H1 (cell line): Measurements from ENCODE around the gene BNC1. TPM values are rescaled to one million over a fixed set of nuclear protein-coding genes. Genes with fewer than 3 reads are reported as not detected.

Experiments
- CTCF ChIA-PET: fragments of 300-600 bp; sonication (Branson Sonifier 250); formaldehyde crosslinking; loops from one replicate; lab custom pipeline; 2021; ENCODE audit not compliant: partially characterized antibody; lab: Charles Lee
- POLR2A ChIA-PET: fragments of 300-600 bp; sonication (Branson Sonifier 250); formaldehyde crosslinking; loops from one replicate; lab custom pipeline; 2021; ENCODE audit warnings: inconsistent platforms; ENCODE audit not compliant: partially characterized antibody; lab: Charles Lee
- DNase-seq, 2 experiments: peaks; one replicate each; pipeline versions ENCODE4 v3.0.0 to v3.0.0-alpha.2; 2010 to 2022; ENCODE audit warnings: low spot score in 2 of 2, low read depth in 1 of 2, mixed read lengths in 1 of 2
- FAIRE-seq: peaks from 2 replicates; lab custom pipeline; 2011; peaks lifted over from hg19 to GRCh38; lab: Jason Lieb, UNC
- H2AFZ ChIP-seq: 2 replicates; pipeline ENCODE4 v1.8.1; 2012; ENCODE audit warnings: low read length, inconsistent platforms
- H2AK5ac ChIP-seq: 2 replicates; pipeline ENCODE4 v1.6.1; 2013; ENCODE audit warnings: low read depth, low read length
- H2BK120ac ChIP-seq: replicated peaks from 2 replicates; pipeline ENCODE3; 2013; ENCODE audit warnings: low read depth, low read length, inconsistent platforms
- H2BK12ac ChIP-seq: 2 replicates; pipeline ENCODE4 v1.6.1; 2013; ENCODE audit warnings: low read depth, low read length
- H2BK15ac ChIP-seq: 2 replicates; pipeline ENCODE4 v1.6.1; 2013; ENCODE audit warnings: low read length
- H2BK20ac ChIP-seq: 2 replicates; pipeline ENCODE4 v1.6.1; 2013; ENCODE audit warnings: low read length
- H2BK5ac ChIP-seq: 2 replicates; pipeline ENCODE4 v1.6.1; 2013; ENCODE audit warnings: low read depth, low read length
- H3K14ac ChIP-seq: 2 replicates; pipeline ENCODE4 v1.6.1; 2013; ENCODE audit warnings: inconsistent platforms; ENCODE audit not compliant: insufficient read length
- H3K18ac ChIP-seq: 2 replicates; pipeline ENCODE4 v1.6.1; 2013; ENCODE audit warnings: low read length; ENCODE audit errors: extremely low read depth
- H3K23ac ChIP-seq: 2 replicates; pipeline ENCODE4 v1.6.1; 2013; ENCODE audit warnings: inconsistent platforms; ENCODE audit not compliant: insufficient read length
- H3K23me2 ChIP-seq: 2 replicates; pipeline ENCODE4 v1.6.1; 2013; ENCODE audit warnings: low read depth, low read length
- H3K27ac ChIP-seq: 2 replicates; pipeline ENCODE4 v1.6.1; 2011; ENCODE audit warnings: low read depth, low read length, inconsistent platforms
- H3K27me3 ChIP-seq, 4 experiments: replicated peaks in 1 of 4; 1 replicate in 1 of 4; 2 replicates in 3 of 4; pipeline versions ENCODE4 v1.6.1 to v1.8.1; 2011 to 2013; ENCODE audit warnings: low read length in 3 of 4, mild to moderate bottlenecking in 3 of 4, inconsistent platforms in 2 of 4, mixed read lengths in 2 of 4, moderate library complexity in 1 of 4; ENCODE audit not compliant: control insufficient read depth in 3 of 4, insufficient read depth in 3 of 4; ENCODE audit errors: extremely low read depth in 1 of 4
- H3K36me3 ChIP-seq, 4 experiments: 2 replicates each; pipeline versions ENCODE4 v1.6.1 to v1.8.1; 2011 to 2013; ENCODE audit warnings: mild to moderate bottlenecking in 4 of 4, low read length in 3 of 4, moderate library complexity in 2 of 4, control low read depth in 1 of 4, inconsistent platforms in 1 of 4; ENCODE audit not compliant: insufficient read depth in 4 of 4, control insufficient read depth in 2 of 4
- H3K4ac ChIP-seq: replicated peaks from 2 replicates; pipeline ENCODE3; 2013; ENCODE audit warnings: low read length, low read depth, mixed read lengths, inconsistent platforms; ENCODE audit not compliant: insufficient read length
- H3K4me1 ChIP-seq, 4 experiments: replicated peaks in 1 of 4; 1 replicate in 1 of 4; 2 replicates in 3 of 4; pipeline versions ENCODE4 v1.6.1 to v1.8.1; 2011 to 2013; ENCODE audit warnings: low read length in 3 of 4, inconsistent platforms in 2 of 4, mixed read lengths in 1 of 4; ENCODE audit not compliant: insufficient read depth in 4 of 4, control insufficient read depth in 3 of 4
- H3K4me2 ChIP-seq, 2 experiments: 2 replicates each; pipeline versions ENCODE4 v1.6.1 to v1.8.1; 2011 to 2013; ENCODE audit warnings: low read depth in 2 of 2, low read length in 2 of 2, control low read depth in 1 of 2, inconsistent platforms in 1 of 2, mild to moderate bottlenecking in 1 of 2; ENCODE audit not compliant: insufficient read depth in 1 of 2
- H3K4me3 ChIP-seq, 4 experiments: fragments of 200-600, 300-600 bp in 1 of 4; sonication (generic), shearing (Covaris generic), sonication (Bioruptor Twin) in 1 of 4; 2 replicates each; pipeline versions ENCODE4 v1.5.1 to v1.8.1; 2011 to 2016; ENCODE audit warnings: low read length in 4 of 4, low read depth in 3 of 4, control low read depth in 2 of 4, inconsistent platforms in 2 of 4, mild to moderate bottlenecking in 2 of 4, mixed read lengths in 1 of 4, moderate library complexity in 1 of 4; ENCODE audit not compliant: insufficient read depth in 2 of 4; ENCODE audit errors: extremely low read depth in 1 of 4
- H3K56ac ChIP-seq: replicated peaks from 2 replicates; pipeline ENCODE3; 2013; ENCODE audit warnings: low read depth, mild to moderate bottlenecking, mixed read lengths, low read length, inconsistent platforms; ENCODE audit not compliant: insufficient read length
- H3K79me1 ChIP-seq: 2 replicates; pipeline ENCODE4 v1.6.1; 2013; ENCODE audit warnings: low read depth, low read length, control low read depth
- H3K79me2 ChIP-seq, 2 experiments: 2 replicates each; pipeline versions ENCODE4 v1.6.1 to v1.8.1; 2012 to 2013; ENCODE audit warnings: low read length in 2 of 2, mild to moderate bottlenecking in 2 of 2, inconsistent platforms in 1 of 2; ENCODE audit not compliant: insufficient read depth in 2 of 2, control insufficient read depth in 1 of 2
- H3K9ac ChIP-seq, 4 experiments: replicated peaks in 1 of 4; 1 replicate in 1 of 4; 2 replicates in 3 of 4; pipeline versions ENCODE4 v1.6.1 to v1.8.1; 2011 to 2013; ENCODE audit warnings: low read depth in 3 of 4, low read length in 3 of 4, control low read depth in 2 of 4, mild to moderate bottlenecking in 2 of 4, moderate library complexity in 2 of 4, inconsistent platforms in 1 of 4; ENCODE audit errors: extremely low read depth in 1 of 4
- H3K9me3 ChIP-seq, 2 experiments: 2 replicates each; pipeline versions ENCODE4 v1.6.1 to v1.8.1; 2012 to 2013; ENCODE audit warnings: mild to moderate bottlenecking in 2 of 2, moderate library complexity in 2 of 2, control low read depth in 1 of 2, inconsistent platforms in 1 of 2, low read depth in 1 of 2, low read length in 1 of 2, mixed read lengths in 1 of 2; ENCODE audit not compliant: insufficient read depth in 2 of 2
- H4K20me1 ChIP-seq, 2 experiments: replicated peaks in 1 of 2; 2 replicates each; pipeline versions ENCODE3 to v1.8.1; 2011 to 2013; ENCODE audit warnings: inconsistent platforms in 2 of 2, low read length in 2 of 2, mild to moderate bottlenecking in 1 of 2; ENCODE audit not compliant: insufficient read depth in 2 of 2, control insufficient read depth in 1 of 2
- H4K5ac ChIP-seq: 2 replicates; pipeline ENCODE4 v1.6.1; 2013; ENCODE audit warnings: low read length, low read depth, mixed read lengths, inconsistent platforms; ENCODE audit not compliant: insufficient read length
- H4K8ac ChIP-seq: 2 replicates; pipeline ENCODE4 v1.8.0; 2013; ENCODE audit warnings: mild to moderate bottlenecking, moderate library complexity, low read length, inconsistent platforms; ENCODE audit not compliant: insufficient read depth; ENCODE audit errors: extremely low read depth
- H4K91ac ChIP-seq: replicated peaks from 2 replicates; pipeline ENCODE3; 2013; ENCODE audit warnings: low read length, mixed read lengths, inconsistent platforms; ENCODE audit not compliant: insufficient read length
- ASH2L ChIP-seq: fragments of 200-600, 300-600 bp; sonication (generic); IDR thresholded peaks from one replicate; pipeline ENCODE4 v1.7.1; 2017; ENCODE audit warnings: low read length
- RNF2 ChIP-seq: fragments of 200-900, 300-1000 bp; sonication (generic); IDR thresholded peaks from 2 replicates; pipeline ENCODE4 v1.7.1; 2016; ENCODE audit warnings: borderline replicate concordance, low read depth, mild to moderate bottlenecking, antibody characterized with exemption, low read length; ENCODE audit not compliant: poor library complexity, severe bottlenecking; ENCODE audit errors: missing control alignments
- SIN3A ChIP-seq, 2 experiments: IDR thresholded peaks in 1 of 2; conservative IDR thresholded peaks in 1 of 2; 2 replicates each; pipeline ENCODE4 v1.6.1; 2011 to 2012; ENCODE audit warnings: low read length in 2 of 2, improper control_type of control experiment in 1 of 2, low read depth in 1 of 2, mild to moderate bottlenecking in 1 of 2
- WGBS, 2 experiments: shearing (Covaris generic) in 1 of 2; methylation state at CpG; one replicate each; pipeline versions ENCODE4 v1.1.6 to v1.1.7; 2013 to 2015; ENCODE audit warnings: low lambda C conversion rate in 2 of 2, mixed read lengths in 2 of 2, inconsistent platforms in 1 of 2, low coverage in 1 of 2, missing lambda C conversion rate in 1 of 2; ENCODE audit not compliant: insufficient replicate concordance in 2 of 2, insufficient coverage in 1 of 2, insufficient read length in 1 of 2; ENCODE audit errors: extremely low coverage in 1 of 2, missing lambda C conversion rate in 1 of 2; 5-methylcytosine and 5-hydroxymethylcytosine counted together
- polyA plus RNA-seq, 7 experiments: library from polyadenylated mRNA; depleted of rRNA in 3 of 7; stranded (reverse) in 5 of 7; unstranded in 2 of 7; fragments of >200 nt in 5 of 7; fragments of 200-250 nt in 2 of 7; gene quantifications; 1 replicate in 5 of 7; 2 replicates in 1 of 7; 4 replicates in 1 of 7; pipeline versions ENCODE4 v1.2.1 to v1.2.3, GENCODE V29; 2011 to 2013; ENCODE audit warnings: missing spikeins in 2 of 7, mixed read lengths in 2 of 7
- total RNA-seq: library from RNA; stranded (reverse); fragmentation: NEBNext Ultra II Directional; extraction: Animal tissue kit (Norgen Biotek cat#: 25700); gene quantifications from 2 replicates; pipeline ENCODE4 v1.2.1, GENCODE V29; 2021

BNC1 gene
- total and polyA plus RNA-seq, 2 of the 8 experiments (the other 6 are each of a cell fraction or from before 2014, with no cell fraction given) = 0.99 to 2.1 TPM

DNA sequence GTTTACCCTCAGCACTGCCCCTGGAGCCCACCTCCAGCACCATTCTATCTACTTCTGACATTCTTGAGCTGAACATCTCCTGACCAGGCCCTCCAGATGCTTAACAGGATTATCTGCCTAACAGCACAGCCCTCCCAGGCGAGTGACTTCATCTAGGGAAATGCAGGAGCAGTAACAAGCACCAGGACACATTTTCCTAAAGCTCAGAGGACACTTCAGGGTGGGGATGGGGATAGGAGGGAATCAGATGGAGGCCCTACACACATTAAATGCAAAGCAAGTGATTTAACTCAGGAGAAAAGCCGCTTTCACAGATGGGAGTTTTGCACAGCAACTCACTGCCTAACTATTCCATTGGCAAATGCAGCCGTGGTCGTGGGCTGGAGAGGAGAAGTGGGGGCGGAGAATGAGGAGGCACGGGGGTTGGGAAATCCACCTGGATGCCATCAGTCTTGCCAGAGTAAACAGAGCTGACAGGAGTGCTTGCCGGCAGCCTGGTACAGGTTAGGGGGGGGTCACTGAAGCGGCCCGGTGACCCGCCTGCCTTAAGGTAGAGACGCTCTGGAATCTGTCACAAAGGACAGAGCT, 21.3 kb upstream of the BNC1 start:
- no peak overlapping the region for H2BK15ac ChIP-seq
- H2BK5ac ChIP-seq = no peak overlapping the region
- H3K9me3 ChIP-seq = no peaks in the 10 kb centered on the region
- H3K27ac ChIP-seq = no peak overlapping the region
- no peaks in the 10 kb centered on the region for H4K20me1 ChIP-seq
- ChIA-PET CTCF (interaction anchor here (0.5 to 2.2 kb wide), 7 partner anchors 9 to 135 kb away, joined by 3 to 10 read pairs (median 4); no protein-coding TSS in a partner anchor), POLR2A (interaction anchor here (0.8 kb wide), 1 partner anchor 16 kb away, joined by 3 read pairs; no protein-coding TSS in a partner anchor)
- H3K9ac ChIP-seq = no peak overlapping the region
- H2BK12ac ChIP-seq = peak overlapping the region; percentile 85; the same call in 1 of the 2 replicates
- no peak overlapping the region for H4K8ac ChIP-seq
- H3K79me1 ChIP-seq = no peaks in the 10 kb centered on the region
- peak overlapping the region; percentile 31; the same call in 1 of the 2 replicates for H2AFZ ChIP-seq
- no peaks in the 10 kb centered on the region for H3K79me2 ChIP-seq
- no peak overlapping the region for H4K5ac ChIP-seq
- no peaks in the 10 kb centered on the region; a peak in 1 of 7 replicates for H3K27me3 ChIP-seq
- peak overlapping the region; percentile 39; the same call in 1 of the 2 replicates for H3K18ac ChIP-seq
- no peak overlapping the region for H2AK5ac ChIP-seq
- no peak overlapping the region for H3K56ac ChIP-seq
- peak overlapping the region; percentile 33 to 41; a peak in 3 of 4 replicates for H3K4me2 ChIP-seq
- no peak for DNase-seq
- H3K14ac ChIP-seq = no peak overlapping the region
- FAIRE-seq = no peak
- H4K91ac ChIP-seq = no peak overlapping the region
- 40% methylated on average over 11 of the region's 11 CpGs; no CpG with 5 or more reads in 1 of the 2 experiments for WGBS, 2 experiments
- no peak overlapping the region for H3K4ac ChIP-seq
- no peak overlapping the region for H2BK20ac ChIP-seq
- H3K23me2 ChIP-seq = no peaks in the 10 kb centered on the region; the same call in none of the 2 replicates
- peak overlapping the region in 1 of 4 experiments; percentile 7; a peak in 1 of 8 replicates for H3K4me3 ChIP-seq
- no peak overlapping the region for H2BK120ac ChIP-seq
- H3K23ac ChIP-seq = no peak overlapping the region
- H3K4me1 ChIP-seq = peaks cover 9 to 27% (median 15%) of the 10 kb centered on the region in 4 experiments
- H3K36me3 ChIP-seq = no peaks in the 10 kb centered on the region
- no peak for TF ChIP-seq RNF2
- TF ChIP-seq ASH2L = peak; percentile 29
- TF ChIP-seq SIN3A (conservative IDR thresholded peaks at IDR 0.05 in 1 of 2, IDR thresholded peaks at IDR 0.05 in 1 of 2; ENCODE audit: low read depth in 1 of 2, low read length in 2 of 2) = 0 out of 4 replicates have a peak, but pooled peaks have one; percentile 26 to 38
